Embryonic facial prominence (tissue), 1 donor: ENCODE measurements around the gene TBXA2R.
"Not testable (repeated sequence)": the region's sequence is repeated elsewhere in the genome, so short reads cannot be mapped to it uniquely, and the experiment has no call there.

Source experiments
- DNase-seq: peaks from one replicate; pipeline ENCODE4 v3.0.0-alpha.2; 2016; ENCODE audit errors: extremely low spot score

Gene TBXA2R

GRCh38 chr19:3605361-3605760 is 1.3 kb downstream of the TBXA2R start:
- no peak for DNase-seq

- no peak for DNase-seq
Measured at GRCh38 chr19:3604987-3605343, 1.7 kb downstream of the TBXA2R start.

- no peak for DNase-seq
Measured at GRCh38 chr19:3604227-3604986, 2.3 kb downstream of the TBXA2R start.

DNA sequence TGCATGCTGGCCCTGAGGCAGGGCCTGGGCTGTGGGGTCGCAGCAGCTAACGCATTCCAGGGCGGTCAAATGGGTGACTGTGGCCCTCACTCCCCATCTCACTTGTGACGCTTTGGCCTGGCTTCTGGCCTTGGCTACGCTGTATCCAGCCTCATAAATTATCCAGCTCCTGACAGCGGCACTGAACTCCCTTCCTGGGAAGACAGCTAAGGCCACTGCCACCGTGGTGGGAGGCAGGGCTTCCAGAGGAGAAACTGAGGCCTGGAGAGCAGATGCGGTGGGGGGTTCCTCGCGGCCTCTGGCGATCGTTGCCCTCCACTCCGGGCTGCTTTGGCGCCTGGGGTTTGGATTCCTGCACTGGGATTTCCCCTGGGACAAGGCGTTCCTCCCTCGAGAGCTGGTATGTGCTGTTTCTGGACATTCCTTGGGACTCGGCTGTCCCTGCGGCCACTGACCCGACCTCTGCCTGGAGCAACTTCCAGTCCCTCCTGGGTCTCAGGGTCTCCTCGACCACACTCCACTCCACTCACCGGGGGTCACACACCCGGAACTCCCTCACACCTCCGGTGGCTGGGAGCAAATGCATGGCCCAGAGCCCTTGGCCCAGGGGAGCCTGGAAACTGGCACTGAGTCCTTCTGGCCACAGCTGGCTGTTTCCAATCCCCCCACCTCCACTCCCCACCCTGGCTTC is 3.4 kb downstream of the TBXA2R start:
- DNase-seq: no peak

- no peak for DNase-seq
Measured at GRCh38 chr19:3601021-3601420, 5.7 kb downstream of the TBXA2R start.

GRCh38 chr19:3599776-3600187 is 6.9 kb downstream of the TBXA2R start:
- no peak for DNase-seq

DNA sequence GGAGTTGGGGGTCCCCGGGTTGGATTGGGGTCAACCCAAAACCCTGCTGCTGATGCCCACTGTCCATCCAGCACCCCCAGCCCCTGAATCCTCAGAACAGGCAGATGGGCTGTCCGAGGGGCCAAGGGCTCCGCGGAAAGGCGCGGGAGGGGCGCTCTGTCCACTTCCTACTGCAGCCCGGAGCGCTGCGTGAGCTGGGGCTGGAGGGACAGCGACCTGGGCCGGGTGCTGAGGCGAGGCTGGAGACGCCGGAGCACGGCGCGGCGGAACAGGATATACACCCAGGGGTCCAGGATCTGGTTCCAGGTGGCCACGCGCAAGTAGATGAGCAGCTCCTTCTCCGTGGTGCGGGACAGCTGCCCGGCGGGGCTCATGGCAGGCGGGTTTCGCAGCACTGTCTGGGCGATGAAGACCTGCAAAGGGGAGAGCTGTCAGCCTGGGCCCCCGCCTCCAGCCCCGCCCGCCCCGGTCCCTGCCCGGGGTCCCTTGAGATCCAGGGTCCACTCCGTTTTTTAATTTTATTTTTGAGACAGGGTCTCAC is 11.1 kb downstream of the TBXA2R start:
- no peak for DNase-seq

GRCh38 chr19:3593156-3593555 is 13.5 kb downstream of the TBXA2R start:
- DNase-seq: no peak

- no peak for DNase-seq
Measured at GRCh38 chr19:3591876-3592613, 14.6 kb downstream of the TBXA2R start.

DNA sequence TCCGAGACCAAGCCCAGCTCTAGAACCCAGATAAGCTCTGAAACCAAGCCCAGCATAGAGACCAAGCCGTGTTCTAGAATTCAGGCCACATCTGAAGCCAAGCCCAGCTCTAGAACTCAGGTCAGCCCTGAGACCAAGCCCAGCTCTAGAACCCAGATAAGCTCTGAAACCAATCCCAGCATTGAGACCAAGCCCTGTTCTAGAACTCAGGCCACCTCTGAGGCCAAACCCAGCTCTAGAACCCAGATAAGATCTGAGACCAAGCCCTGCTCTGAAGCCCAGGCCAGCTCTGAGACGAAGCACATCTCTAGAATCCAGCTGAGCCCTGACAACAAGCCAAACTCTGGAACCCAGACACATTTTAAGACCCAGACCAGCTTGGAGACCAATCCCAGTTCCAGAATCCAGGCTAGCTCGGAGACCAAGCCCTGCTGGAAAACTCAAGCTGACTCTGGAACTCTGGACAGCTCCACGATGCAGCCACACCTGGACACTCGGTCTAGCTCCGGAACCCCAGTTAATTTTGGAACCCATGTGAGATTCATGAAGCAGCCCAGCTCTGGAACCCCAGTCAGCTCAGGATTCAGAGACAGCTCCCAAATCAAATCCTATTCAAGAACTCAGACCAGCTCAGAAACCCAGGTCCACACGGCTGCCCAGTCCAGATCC is 15.6 kb downstream of the TBXA2R start:
- no peak for DNase-seq

DNA sequence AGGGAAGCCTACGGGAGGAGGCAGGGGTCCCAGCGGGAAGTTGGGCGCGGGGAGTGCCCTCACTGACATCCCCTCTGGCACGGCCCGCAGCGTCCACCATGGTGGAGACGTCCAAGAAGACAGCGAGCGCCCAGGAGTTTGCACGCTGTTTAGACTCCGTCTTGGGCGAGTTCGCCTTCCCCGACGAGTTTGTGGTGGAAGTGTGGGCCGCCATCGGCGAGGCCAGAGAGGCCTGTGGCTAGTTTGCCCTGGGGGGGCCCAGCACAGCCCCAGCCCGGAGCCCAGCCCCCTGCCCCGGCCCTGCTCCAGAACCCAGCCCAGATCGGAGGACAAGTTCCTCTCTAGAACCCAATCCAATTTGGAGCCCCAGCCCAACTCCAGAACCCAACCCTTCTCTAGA is 16.7 kb downstream of the TBXA2R start:
- DNase-seq: no peak

- no peak for DNase-seq
Measured at GRCh38 chr19:3589439-3589838, 17.2 kb downstream of the TBXA2R start.

GRCh38 chr19:3586707-3587346 is 19.8 kb downstream of the TBXA2R start:
- DNase-seq: no peak

DNA sequence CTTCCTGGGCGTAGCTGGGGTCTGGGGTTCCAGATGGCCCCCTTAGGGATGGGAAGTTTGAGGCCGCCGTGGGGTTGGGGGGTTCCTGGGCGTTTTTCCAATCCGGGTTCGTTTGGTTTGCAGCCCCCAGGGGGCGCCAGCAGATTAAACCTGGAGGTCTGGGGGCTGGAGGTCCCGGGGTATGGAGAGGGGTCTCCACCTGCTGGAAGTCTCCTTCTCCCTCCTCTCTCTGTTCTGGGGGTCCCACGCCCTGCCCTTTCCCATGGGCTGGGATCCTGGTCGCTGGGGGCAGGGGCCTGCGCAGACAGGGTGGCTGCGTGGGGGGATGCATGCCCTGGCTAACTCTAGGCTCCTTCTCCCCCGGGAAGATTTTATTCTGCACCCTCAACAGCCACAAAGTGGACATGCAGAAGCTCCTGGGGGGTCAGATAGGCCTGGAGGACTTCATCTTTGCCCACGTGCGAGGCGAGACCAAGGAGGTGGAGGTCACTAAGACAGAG is 20.5 kb downstream of the TBXA2R start:
- no peak for DNase-seq

- no peak for DNase-seq
Measured at GRCh38 chr19:3585301-3586126, 21.2 kb downstream of the TBXA2R start, which contains the start of gene GIPC3. Gene GIPC3, plus strand, starts transcription at chr19:3585478. Its CDS starts 120 bp downstream, at chr19:3585598.

DNA sequence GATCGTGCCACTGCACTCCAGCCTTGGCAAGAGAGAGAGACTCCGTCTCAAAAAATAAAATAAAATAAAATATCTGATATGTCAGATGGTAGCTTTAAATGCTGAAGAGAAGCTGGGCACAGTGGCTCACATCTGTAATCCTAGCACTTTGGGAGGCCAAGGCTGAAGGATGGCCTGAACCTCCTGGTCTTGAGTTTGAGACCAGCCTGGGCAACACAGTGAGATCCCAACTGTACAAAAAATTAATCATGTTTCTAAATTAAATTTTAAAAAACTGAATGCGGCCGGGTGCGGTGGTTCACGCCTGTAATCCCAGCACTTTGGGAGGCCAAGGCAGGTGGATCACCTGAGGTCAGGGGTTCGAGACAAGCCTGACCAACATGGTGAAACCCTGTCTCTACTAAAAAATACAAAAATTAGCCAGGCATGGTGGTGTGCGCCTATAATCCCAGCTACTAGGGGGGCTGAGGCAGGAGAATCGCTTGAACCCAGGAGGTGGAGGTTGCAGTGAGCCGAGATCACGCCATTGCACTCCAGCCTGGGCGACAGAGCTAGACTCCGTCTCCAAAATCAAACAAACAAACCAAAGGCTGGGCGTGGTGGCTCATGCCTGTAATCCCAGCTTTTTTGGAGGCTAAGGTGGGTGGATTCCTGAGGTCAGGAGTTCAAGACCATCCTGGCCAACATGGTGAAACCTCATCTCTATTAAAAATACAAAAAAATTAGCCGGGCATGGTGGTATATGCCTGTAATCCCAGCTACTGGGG is 22.5 kb downstream of the TBXA2R start:
- not testable (repeated sequence) for DNase-seq

GRCh38 chr19:3581792-3582191 is 24.9 kb downstream of the TBXA2R start:
- not testable (repeated sequence) for DNase-seq

DNA sequence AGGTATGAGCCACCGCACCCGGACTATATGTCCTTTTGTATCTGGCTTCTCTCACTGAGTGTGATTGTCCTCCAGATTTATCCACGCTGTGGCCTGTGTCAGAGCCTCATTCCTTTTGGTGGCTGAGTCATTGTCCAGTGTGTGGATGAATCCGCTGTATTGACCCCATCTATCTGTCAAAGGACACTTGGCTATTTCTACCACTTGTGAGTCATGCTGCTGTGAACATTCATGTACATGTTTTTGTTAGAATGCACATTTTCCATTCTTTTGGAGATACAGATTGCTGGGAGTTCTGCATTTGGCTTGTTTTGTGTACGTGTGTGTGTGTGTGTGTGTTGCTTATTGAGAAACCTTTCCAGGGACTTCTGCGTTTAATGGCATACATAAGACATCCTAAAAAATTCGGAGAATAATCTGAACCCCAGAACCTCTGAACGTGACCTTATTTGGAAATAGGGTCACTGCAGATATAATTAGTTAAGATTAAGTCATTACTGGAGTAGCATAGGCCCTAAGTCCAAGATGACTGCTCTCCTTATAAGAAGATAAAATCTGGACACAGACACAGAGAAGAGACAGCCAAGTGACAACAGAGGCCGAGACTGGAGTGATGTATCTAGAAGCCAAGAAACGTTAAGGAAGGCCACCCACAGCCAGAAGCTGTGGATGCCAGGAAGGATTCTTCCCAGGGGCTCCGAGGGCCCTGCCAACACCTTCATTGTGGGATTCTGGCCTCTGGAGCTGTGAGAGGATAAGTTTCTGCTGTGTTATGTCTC is 26.3 kb downstream of the TBXA2R start:
- DNase-seq: no peak

DNA sequence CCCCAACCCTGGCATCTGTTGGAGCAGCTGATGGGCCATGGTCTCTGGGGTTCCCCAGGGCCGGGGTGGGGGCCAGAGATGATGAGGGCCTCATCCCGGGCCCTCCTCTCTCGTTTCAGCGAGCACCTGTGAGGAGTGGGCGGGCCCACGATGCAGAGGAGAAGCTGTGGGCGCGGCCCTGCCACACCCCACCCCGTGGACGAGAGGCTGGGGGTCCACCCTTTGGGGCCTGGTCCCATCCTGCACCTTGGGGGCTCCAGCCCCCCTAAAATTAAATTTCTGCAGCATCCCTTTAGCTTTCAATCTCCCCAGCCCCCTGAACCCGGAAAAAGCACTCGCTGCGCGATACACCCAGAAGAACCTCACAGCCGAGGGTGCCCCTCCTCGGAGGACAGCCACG is 28.3 kb downstream of the TBXA2R start:
- DNase-seq: no peak
